ENCODE results near the gene CCDC136. TPM values are rescaled to one million over a fixed set of nuclear protein-coding genes. Genes with fewer than 3 reads are reported as not detected.

CCDC136 gene
- total and polyA plus RNA-seq, 12 donors: 1.8 to 14.4 (median 8.0) TPM

- TF ChIP-seq CTCF (IDR thresholded peaks at IDR 0.05): no peak
- 93 to 94% methylated on average over 27 of the region's 27 CpGs for WGBS, 2 donors
- Histone ChIP-seq H3K9me3 (no peaks in the 10 kb centered on the region), H3K4me1 (peaks cover 10 to 58% (median 35%) of the 10 kb centered on the region in 9 donors), H3K4me3 (no peak overlapping the region), H3K27ac (no peak overlapping the region), H3K27me3 (peaks cover 0 to 24% (median 0%) of the 10 kb centered on the region in 7 donors), H3K36me3 (peaks cover 0 to 27% (median 8%) of the 10 kb centered on the region in 9 donors)
- intact Hi-C loops (cut with DNase I): loop anchor here in 3 of 10 donors (10.0 kb wide), 2 partner anchors 71 to 131 kb away; partner anchors contain the start of genes CALU (in 3 of the 3) and CCDC136 (in 1 of the 3)
- no peak for DNase-seq
- no peak for ATAC-seq
These were observed 74.5 kb downstream of the CCDC136 start for GRCh38 chr7:128865996-128866877.

- 89 to 95% methylated on average over 4 of the region's 4 CpGs for WGBS, 2 donors
- peaks cover 0 to 27% (median 8%) of the 10 kb centered on the region in 9 donors for H3K36me3 ChIP-seq
- ATAC-seq (no peak), DNase-seq (no peak)
- no peak overlapping the region for H3K27ac ChIP-seq
- no peak for TF ChIP-seq CTCF (IDR thresholded peaks at IDR 0.05)
- intact Hi-C loops (cut with DNase I): loop anchor here in 3 of 10 donors (10.0 kb wide), 2 partner anchors 72 to 132 kb away; partner anchors contain the start of genes CALU (in 3 of the 3) and CCDC136 (in 1 of the 3)
- peaks cover 0 to 24% (median 0%) of the 10 kb centered on the region in 7 donors for H3K27me3 ChIP-seq
- H3K4me1 ChIP-seq: peaks cover 9 to 48% (median 29%) of the 10 kb centered on the region in 9 donors
- no peak overlapping the region for H3K4me3 ChIP-seq
- H3K9me3 ChIP-seq: no peaks in the 10 kb centered on the region
These were observed 75.5 kb downstream of the CCDC136 start for GRCh38 chr7:128867241-128867640.

- no peak for ATAC-seq
- no peak for TF ChIP-seq CTCF (IDR thresholded peaks at IDR 0.05)
- Histone ChIP-seq H3K27me3 (peaks cover 0 to 24% (median 0%) of the 10 kb centered on the region in 7 donors), H3K4me1 (peaks cover 8 to 46% (median 27%) of the 10 kb centered on the region in 9 donors), H3K4me3 (no peak overlapping the region), H3K36me3 (peaks cover 0 to 27% (median 8%) of the 10 kb centered on the region in 9 donors), H3K27ac (no peak overlapping the region), H3K9me3 (no peaks in the 10 kb centered on the region)
- DNase-seq: no peak
- 68 to 78% methylated on average over 11 of the region's 11 CpGs for WGBS, 2 donors
- intact Hi-C loops (cut with DNase I): loop anchor here in 3 of 10 donors (10.0 kb wide), 2 partner anchors 73 to 133 kb away; partner anchors contain the start of genes CALU (in 3 of the 3) and CCDC136 (in 1 of the 3)
These were observed 76.3 kb downstream of the CCDC136 start for GRCh38 chr7:128867842-128868623.

Measured in heart right ventricle (tissue), 16 donors.